HepG2 (cell line): ENCODE results near the gene RASSF7. TPM values are rescaled to one million over a fixed set of nuclear protein-coding genes. Genes with fewer than 3 reads are reported as not detected.
A peak's percentile ranks its signal among the peaks of the same experiment; 100 is the strongest.

Experiments
- ATAC-seq: fragments of 200-7000 bp; cut with Tn5 transposase; 3 replicates; pipeline ENCODE4 v1.9.1; 2020; ENCODE audit warnings: mild to moderate bottlenecking, moderate library complexity
- BruUV-seq: library from RNA; stranded (reverse); fragments of 400-500 nt; replicated peaks from 2 replicates; lab custom pipeline; 2021; lab: Mats Ljungman, UMichigan
- CTCF ChIA-PET: fragments of 300-600 bp; formaldehyde crosslinking; extraction: SDS; loops from one replicate; lab custom pipeline; 2021; ENCODE audit warnings: low total read pairs, inconsistent platforms, low intra/inter-chr PET ratio; lab: Yijun Ruan, JAX
- POLR2A ChIA-PET: fragments of 350-600 bp; sonication (Branson Sonifier 250); formaldehyde crosslinking; loops from one replicate; lab custom pipeline; 2020; ENCODE audit warnings: antibody characterized with exemption, inconsistent platforms; lab: Yijun Ruan, JAX
- DNase-seq: peaks from one replicate; pipeline ENCODE4 v3.0.0-alpha.2; 2015; ENCODE audit warnings: low spot score
- FAIRE-seq: peaks from 3 replicates; lab custom pipeline; 2011; peaks lifted over from hg19 to GRCh38; lab: Jason Lieb, UNC
- H2AFZ ChIP-seq: one replicate; pipeline ENCODE4 v1.6.1; 2011; ENCODE audit warnings: low read length, inconsistent platforms
- H3K27ac ChIP-seq: fragments of 300-600 bp; 3 replicates; pipeline ENCODE4 v1.8.0; 2011; ENCODE audit warnings: mixed run types, mild to moderate bottlenecking, mixed read lengths, low read length, inconsistent platforms; ENCODE audit not compliant: insufficient read depth; ENCODE audit errors: extremely low read length
- H3K27me3 ChIP-seq, 2 experiments: fragments of 200-600 bp in 1 of 2; 2 replicates in 1 of 2; 3 replicates in 1 of 2; pipeline versions ENCODE4 v1.6.0 to v1.8.0; 2011; ENCODE audit warnings: low read length in 2 of 2, mild to moderate bottlenecking in 2 of 2, moderate library complexity in 2 of 2, inconsistent platforms in 1 of 2; ENCODE audit not compliant: insufficient read depth in 2 of 2, control insufficient read depth in 1 of 2
- H3K36me3 ChIP-seq, 2 experiments: fragments of 200-600 bp in 1 of 2; replicated peaks in 1 of 2; 2 replicates in 1 of 2; 3 replicates in 1 of 2; pipeline versions ENCODE4 v1.5.1 to v1.8.0; 2011; ENCODE audit warnings: low read length in 2 of 2, inconsistent platforms in 1 of 2; ENCODE audit not compliant: insufficient read depth in 2 of 2, control insufficient read depth in 1 of 2
- H3K4me1 ChIP-seq: 2 replicates; pipeline ENCODE4 v1.5.1; 2012; ENCODE audit warnings: low read length, inconsistent platforms; ENCODE audit not compliant: insufficient read depth
- H3K4me2 ChIP-seq: 2 replicates; pipeline ENCODE4 v1.6.0; 2011; ENCODE audit warnings: low read depth, low read length, inconsistent platforms
- H3K4me3 ChIP-seq, 3 experiments: fragments of 200-600 bp in 1 of 3; sonication (generic), shearing (Covaris generic) in 1 of 3; replicated peaks in 1 of 3; 2 replicates each; pipeline ENCODE4 v1.5.1; 2011 to 2016; ENCODE audit warnings: low read length in 3 of 3, inconsistent platforms in 2 of 3, low read depth in 2 of 3, mild to moderate bottlenecking in 2 of 3, control low read depth in 1 of 3, mixed read lengths in 1 of 3; ENCODE audit not compliant: insufficient read depth in 1 of 3
- H3K79me2 ChIP-seq: one replicate; pipeline ENCODE4 v1.6.1; 2011; ENCODE audit warnings: low read length, inconsistent platforms; ENCODE audit not compliant: insufficient read depth
- H3K9ac ChIP-seq: 2 replicates; pipeline ENCODE4 v1.6.0; 2011; ENCODE audit warnings: mild to moderate bottlenecking, low read depth, low read length, inconsistent platforms; ENCODE audit not compliant: insufficient read depth
- H3K9me3 ChIP-seq: 2 replicates; pipeline ENCODE4 v1.5.1; 2012; ENCODE audit warnings: mild to moderate bottlenecking, low read length
- H4K20me1 ChIP-seq: 2 replicates; pipeline ENCODE4 v1.6.0; 2011; ENCODE audit warnings: inconsistent platforms, mild to moderate bottlenecking, low read length, moderate library complexity; ENCODE audit not compliant: insufficient read depth
- AKAP8 ChIP-seq: sonication (generic); formaldehyde crosslinking; IDR thresholded peaks from 2 replicates; pipeline ENCODE4 v1.5.1; 2020; ENCODE audit warnings: mild to moderate bottlenecking, missing genetic modification reagents
- HMG20B ChIP-seq: conservative IDR thresholded peaks from 2 replicates; pipeline ENCODE4 v1.6.1; 2016; ENCODE audit warnings: missing genetic modification reagents, missing compliant biosample characterization
- NONO ChIP-seq, 2 experiments: fragments of 450-650 bp in 1 of 2; sonication (generic) in 1 of 2; formaldehyde crosslinking in 1 of 2; IDR thresholded peaks in 1 of 2; conservative IDR thresholded peaks in 1 of 2; 2 replicates each; pipeline versions ENCODE4 v1.6.1 to v1.8.0; 2017 to 2022; ENCODE audit warnings: mild to moderate bottlenecking in 1 of 2, missing genetic modification reagents in 1 of 2, moderate library complexity in 1 of 2
- POLR2AphosphoS2 ChIP-seq: IDR thresholded peaks from 2 replicates; pipeline ENCODE4 v1.6.1; 2011; ENCODE audit warnings: low read depth, low read length, improper control_type of control experiment
- SNAI1 ChIP-seq: sonication (generic); formaldehyde crosslinking; IDR thresholded peaks from 2 replicates; pipeline ENCODE4 v1.5.0; 2020; ENCODE audit warnings: mild to moderate bottlenecking, missing genetic modification reagents, borderline replicate concordance
- ZNF503 ChIP-seq: sonication (generic); formaldehyde crosslinking; IDR thresholded peaks from 2 replicates; pipeline ENCODE4 v1.4.0; 2020; ENCODE audit warnings: missing genetic modification reagents
- ZNF709 ChIP-seq: sonication (generic); formaldehyde crosslinking; IDR thresholded peaks from 2 replicates; pipeline ENCODE4 v1.5.0; 2020; ENCODE audit warnings: mild to moderate bottlenecking, missing genetic modification reagents
- ZNF788 ChIP-seq: sonication (generic); formaldehyde crosslinking; IDR thresholded peaks from 2 replicates; pipeline ENCODE4 v1.5.0; 2020; ENCODE audit warnings: mild to moderate bottlenecking, missing genetic modification reagents, borderline replicate concordance
- ZNF891 ChIP-seq: sonication (generic); formaldehyde crosslinking; IDR thresholded peaks from 2 replicates; pipeline ENCODE4 v1.5.0; 2020; ENCODE audit warnings: mild to moderate bottlenecking, missing genetic modification reagents
- WGBS: methylation state at CpG from one replicate; pipeline ENCODE4 v1.1.6; 2017; ENCODE audit warnings: low lambda C conversion rate; 5-methylcytosine and 5-hydroxymethylcytosine counted together
- in situ Hi-C: cut with HindIII; loops from 2 replicates; pipeline ENCODE4 v1.10.0; 2017; ENCODE audit warnings: low pct_unique_long_range_greater_than_20kb; ENCODE audit not compliant: extremely low pct_ligation_motif_present
- intact Hi-C: fragments of 100-400 bp; cut with micrococcal nuclease; formaldehyde crosslinking; loops from one replicate; pipeline ENCODE4 v1.10.0; 2022; ENCODE audit not compliant: unreplicated experiment
- polyA plus RNA-seq, 8 experiments: library from polyadenylated mRNA; depleted of rRNA in 3 of 8; stranded (reverse) in 7 of 8; unstranded in 1 of 8; fragments of >200 nt; fragmentation: Illumina TruSeq in 4 of 8; extraction: Trizol in 4 of 8; gene quantifications; 2 replicates each; pipeline versions ENCODE4 v1.2.1 to v1.2.3, GENCODE V29; 2011 to 2016; ENCODE audit warnings: low read depth in 4 of 8, missing spikeins in 1 of 8, mixed read lengths in 1 of 8; ENCODE audit not compliant: insufficient read depth in 1 of 8
- total RNA-seq, 5 experiments: library from RNA; depleted of rRNA; stranded (reverse); fragments of >200 nt; fragmentation: Illumina TruSeq; extraction: Trizol; gene quantifications; 2 replicates each; pipeline ENCODE4 v1.2.3, GENCODE V29; 2016; ENCODE audit warnings: low read depth in 1 of 5
- TF ChIP-seq, protein P1 (sequence below), 2 experiments: fragments of 450-650 bp in 1 of 2; sonication (generic) in 1 of 2; formaldehyde crosslinking in 1 of 2; IDR thresholded peaks; 2 replicates each; pipeline versions ENCODE4 v1.6.1 to v1.8.0; 2016 to 2022; ENCODE audit warnings: antibody characterized with exemption in 1 of 2, mild to moderate bottlenecking in 1 of 2, missing genetic modification reagents in 1 of 2

The RASSF7 gene
- total and polyA plus RNA-seq, 2 of the 13 experiments (the other 11 are each of a cell fraction or from before 2014, with no cell fraction given): 20.2 to 28.6 TPM

DNA sequence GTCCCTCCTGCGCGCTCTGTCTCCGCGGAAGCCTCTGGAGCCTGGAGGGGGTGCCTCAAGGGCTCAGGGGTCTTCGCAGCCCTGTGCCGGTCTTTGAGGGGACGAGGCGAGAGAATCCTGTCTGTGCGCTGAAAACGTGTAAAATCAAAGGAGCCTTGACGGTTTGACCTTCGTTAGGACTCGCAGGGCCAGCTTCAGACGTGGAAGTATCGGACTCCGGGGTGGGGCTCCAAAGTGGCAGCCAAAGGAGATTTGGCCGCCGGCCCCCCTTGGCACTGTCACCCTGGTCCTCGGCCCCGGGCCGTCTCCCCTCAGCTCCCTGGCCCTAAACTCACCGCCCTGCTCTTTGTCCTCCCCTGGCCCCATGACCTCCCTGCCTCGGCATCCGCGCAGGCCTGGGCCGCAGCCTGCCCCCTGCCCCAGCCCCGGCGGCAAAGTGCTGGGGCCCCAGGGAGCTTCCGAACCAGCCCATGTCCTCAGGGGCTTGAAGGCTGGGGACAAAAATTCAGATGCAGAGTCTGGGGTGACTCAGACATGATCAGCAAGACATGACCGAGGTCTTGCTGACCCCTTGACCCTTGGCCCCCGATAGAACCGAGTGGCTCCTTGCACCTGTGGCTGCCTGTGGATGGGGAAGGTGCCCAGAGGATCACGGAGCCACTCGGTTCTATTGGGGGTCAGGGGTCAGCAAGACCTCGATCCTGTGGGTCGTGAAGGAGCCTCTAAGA is 8.6 kb downstream of the RASSF7 start:
- Histone ChIP-seq H4K20me1 (peaks cover 21% of the 10 kb centered on the region; the same call in 1 of the 2 replicates), H3K4me1 (peaks cover 70% of the 10 kb centered on the region), H3K36me3 (no peaks in the 10 kb centered on the region; a peak in 1 of 5 replicates), H3K9ac (peak overlapping the region; percentile 86), H3K4me2 (peak overlapping the region; percentile 94), H3K9me3 (no peaks in the 10 kb centered on the region), H3K4me3 (peak overlapping the region; percentile 68 to 96 (median 78)), H2AFZ (no peak overlapping the region), H3K27me3 (no peaks in the 10 kb centered on the region; a peak in 2 of 5 replicates), H3K27ac (peak overlapping the region; percentile 78), H3K79me2 (peaks cover 16% of the 10 kb centered on the region)
- DNase-seq (no peak), ATAC-seq (peak; percentile 15), FAIRE-seq (no peak)
- TSS peak; percentile 80 for BruUV-seq
- WGBS: 3% methylated on average over 6 of the region's 36 CpGs
- intact Hi-C loops (no loop called here), in situ Hi-C loops (no loop called here)
- ChIA-PET POLR2A (interaction anchor here (0.6 to 2.9 kb wide), 9 partner anchors 8 to 250 kb away, joined by 3 to 18 read pairs (median 3); partner anchors contain the start of genes HRAS, LMNTD2 and RNH1), CTCF (no interaction called here)
- TF ChIP-seq AKAP8 (CRISPR knock-in tag) (peak; percentile 60; the same call in 1 of the 2 replicates), ZNF788 (CRISPR knock-in tag) (no peak), ZNF891 (CRISPR knock-in tag) (peak; percentile 32; the same call in 1 of the 2 replicates), ZNF709 (peak; percentile 39; the same call in 1 of the 2 replicates), POLR2AphosphoS2 (no peak), NONO (IDR thresholded peaks at IDR 0.05) (no peak), NONO (CRISPR knock-in tag; conservative IDR thresholded peaks at IDR 0.05) (0 out of 2 replicates have a peak, but pooled peaks have one; percentile 46), ZNF503 (CRISPR knock-in tag) (no peak), HMG20B (CRISPR knock-in tag) (no peak), SNAI1 (CRISPR knock-in tag) (0 out of 2 replicates have a peak, but pooled peaks have one; percentile 60)
- TF ChIP-seq, protein P1, sequence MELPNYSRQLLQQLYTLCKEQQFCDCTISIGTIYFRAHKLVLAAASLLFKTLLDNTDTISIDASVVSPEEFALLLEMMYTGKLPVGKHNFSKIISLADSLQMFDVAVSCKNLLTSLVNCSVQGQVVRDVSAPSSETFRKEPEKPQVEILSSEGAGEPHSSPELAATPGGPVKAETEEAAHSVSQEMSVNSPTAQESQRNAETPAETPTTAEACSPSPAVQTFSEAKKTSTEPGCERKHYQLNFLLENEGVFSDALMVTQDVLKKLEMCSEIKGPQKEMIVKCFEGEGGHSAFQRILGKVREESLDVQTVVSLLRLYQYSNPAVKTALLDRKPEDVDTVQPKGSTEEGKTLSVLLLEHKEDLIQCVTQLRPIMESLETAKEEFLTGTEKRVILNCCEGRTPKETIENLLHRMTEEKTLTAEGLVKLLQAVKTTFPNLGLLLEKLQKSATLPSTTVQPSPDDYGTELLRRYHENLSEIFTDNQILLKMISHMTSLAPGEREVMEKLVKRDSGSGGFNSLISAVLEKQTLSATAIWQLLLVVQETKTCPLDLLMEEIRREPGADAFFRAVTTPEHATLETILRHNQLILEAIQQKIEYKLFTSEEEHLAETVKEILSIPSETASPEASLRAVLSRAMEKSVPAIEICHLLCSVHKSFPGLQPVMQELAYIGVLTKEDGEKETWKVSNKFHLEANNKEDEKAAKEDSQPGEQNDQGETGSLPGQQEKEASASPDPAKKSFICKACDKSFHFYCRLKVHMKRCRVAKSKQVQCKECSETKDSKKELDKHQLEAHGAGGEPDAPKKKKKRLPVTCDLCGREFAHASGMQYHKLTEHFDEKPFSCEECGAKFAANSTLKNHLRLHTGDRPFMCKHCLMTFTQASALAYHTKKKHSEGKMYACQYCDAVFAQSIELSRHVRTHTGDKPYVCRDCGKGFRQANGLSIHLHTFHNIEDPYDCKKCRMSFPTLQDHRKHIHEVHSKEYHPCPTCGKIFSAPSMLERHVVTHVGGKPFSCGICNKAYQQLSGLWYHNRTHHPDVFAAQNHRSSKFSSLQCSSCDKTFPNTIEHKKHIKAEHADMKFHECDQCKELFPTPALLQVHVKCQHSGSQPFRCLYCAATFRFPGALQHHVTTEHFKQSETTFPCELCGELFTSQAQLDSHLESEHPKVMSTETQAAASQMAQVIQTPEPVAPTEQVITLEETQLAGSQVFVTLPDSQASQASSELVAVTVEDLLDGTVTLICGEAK (IDR thresholded peaks at IDR 0.05): no peak
- TF ChIP-seq, protein P1 (CRISPR knock-in tag; IDR thresholded peaks at IDR 0.05): peak; percentile 42; the same call in 1 of the 2 replicates
